MM.1S (cell line): Measurements from ENCODE around the gene FAM193A.

Experiments
- CTCF ChIP-seq: fragments of 300-600 bp; sonication (generic); IDR thresholded peaks from 2 replicates; pipeline ENCODE4 v1.5.1; 2016; ENCODE audit warnings: antibody characterized with exemption, low read length, mixed read lengths
- EZH2 ChIP-seq: fragments of 300-600 bp; sonication (generic); optimal IDR thresholded peaks from 2 replicates; pipeline ENCODE3; 2017; ENCODE audit warnings: low read depth, mild to moderate bottlenecking, antibody characterized with exemption, low read length, mixed read lengths
- EZH2phosphoT487 ChIP-seq: fragments of 300-600 bp; sonication (generic); IDR thresholded peaks from 2 replicates; pipeline ENCODE4 v1.6.1; 2018; ENCODE audit warnings: antibody characterized with exemption, low read length

- TF ChIP-seq CTCF = no peak
- no peak for TF ChIP-seq EZH2
- TF ChIP-seq EZH2phosphoT487 = no peak
These were observed 79.4 kb downstream of the FAM193A start for GRCh38 chr4:2615821-2616220.
